ENCODE results near the gene FNDC3A.
"Not testable (repeated sequence)": the region's sequence is repeated elsewhere in the genome, so short reads cannot be mapped to it uniquely, and the experiment has no call there.

Gene FNDC3A

DNA sequence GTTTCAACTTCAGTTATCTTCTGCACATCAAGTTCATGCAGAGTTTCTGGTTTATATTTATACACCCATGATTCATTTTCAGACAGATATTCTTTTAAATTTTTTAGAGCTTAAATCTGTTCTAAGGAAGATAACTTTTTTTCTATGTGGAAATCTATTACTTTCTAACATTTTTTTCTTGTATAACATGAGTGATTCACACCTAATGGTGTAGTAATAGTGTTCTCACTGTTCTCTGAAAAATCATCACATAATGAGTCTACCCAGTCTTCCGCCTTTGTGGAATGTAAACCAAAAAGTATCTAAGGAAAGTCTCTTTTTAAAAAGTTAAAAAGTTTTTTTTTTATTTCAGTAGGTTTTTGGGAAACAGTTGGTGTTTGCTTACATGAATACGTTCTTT, 70.8 kb downstream of the FNDC3A start:
- no peak for DNase-seq

DNA sequence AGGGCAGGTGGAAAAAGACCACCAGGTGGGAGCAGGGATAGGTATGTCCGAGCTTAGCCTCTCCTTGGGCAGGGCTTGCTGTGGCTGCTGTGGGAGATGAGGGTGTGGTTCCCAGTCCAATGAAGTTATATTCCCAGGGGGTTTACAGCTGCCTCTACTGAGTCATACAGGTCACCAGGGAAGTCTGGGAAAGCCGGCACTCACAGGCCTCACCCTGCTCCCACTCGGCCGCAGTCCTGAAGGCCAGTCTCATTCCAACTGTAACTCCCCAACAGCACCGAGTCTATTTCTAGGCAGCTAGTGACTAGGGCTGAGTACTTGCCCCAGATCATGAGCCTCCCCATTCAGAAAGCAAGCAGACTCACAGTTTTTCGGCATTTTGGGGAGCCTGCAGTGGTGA, 77.1 kb downstream of the FNDC3A start:
- no peak for DNase-seq

DNA sequence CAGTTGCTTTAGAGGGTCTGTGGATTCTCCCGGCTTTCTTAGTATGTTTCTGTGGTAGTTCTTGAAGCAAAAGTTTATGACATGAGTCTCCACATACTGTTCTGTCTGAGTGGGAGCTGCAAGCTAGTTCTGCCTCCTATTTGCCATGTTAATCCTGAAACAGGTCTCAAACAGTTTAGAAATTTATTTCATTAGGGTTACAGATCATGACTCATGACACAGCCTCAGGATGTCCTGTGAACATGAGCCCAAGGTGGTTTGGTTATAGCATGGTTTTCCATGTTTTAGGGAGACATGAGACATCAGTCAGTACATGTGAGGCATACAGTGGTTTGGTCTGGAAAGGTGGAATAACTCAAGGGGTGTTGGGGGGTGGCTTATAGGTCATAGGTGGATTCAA, 77.5 kb downstream of the FNDC3A start:
- no peak for DNase-seq

DNA sequence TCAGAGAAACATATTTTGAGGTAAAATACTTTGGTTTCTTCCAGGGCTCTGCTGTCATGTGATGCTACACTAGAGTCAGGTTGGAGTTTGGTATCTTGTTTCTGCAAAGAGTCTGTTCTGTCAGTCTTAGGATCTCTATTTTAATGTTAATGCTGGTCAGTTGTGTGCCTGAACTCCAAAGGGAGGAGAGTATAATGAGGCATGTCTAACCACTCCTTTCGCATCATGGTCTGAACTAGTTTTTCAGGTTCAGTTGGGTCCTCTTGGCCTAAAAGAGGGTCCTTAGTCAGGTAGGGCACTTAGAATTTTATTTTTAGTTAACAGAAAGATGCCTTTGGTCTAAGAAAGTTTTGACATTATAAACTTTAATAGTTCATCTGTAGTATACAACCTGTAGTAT, 78.2 kb downstream of the FNDC3A start:
- DNase-seq: no peak

DNA sequence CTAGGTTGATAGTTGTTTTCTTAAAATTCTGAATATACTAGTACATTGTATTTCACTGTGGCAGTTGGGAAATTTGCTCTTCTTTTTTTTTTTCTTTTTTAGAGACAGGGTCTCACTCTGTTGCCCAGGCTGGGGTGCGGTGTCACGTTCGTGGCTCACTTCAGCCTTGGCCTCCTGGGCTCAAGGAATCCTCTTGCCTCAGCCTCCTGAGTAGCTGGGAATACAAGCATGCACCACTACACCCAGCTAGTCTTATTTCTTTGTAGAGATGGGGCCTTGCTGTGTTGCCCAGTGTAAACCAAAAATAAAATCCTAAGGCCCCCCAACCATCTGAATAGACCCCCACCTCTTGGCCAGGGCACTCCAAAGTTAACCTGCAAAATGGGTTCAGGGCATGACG, 79.3 kb downstream of the FNDC3A start:
- no peak for DNase-seq

DNA sequence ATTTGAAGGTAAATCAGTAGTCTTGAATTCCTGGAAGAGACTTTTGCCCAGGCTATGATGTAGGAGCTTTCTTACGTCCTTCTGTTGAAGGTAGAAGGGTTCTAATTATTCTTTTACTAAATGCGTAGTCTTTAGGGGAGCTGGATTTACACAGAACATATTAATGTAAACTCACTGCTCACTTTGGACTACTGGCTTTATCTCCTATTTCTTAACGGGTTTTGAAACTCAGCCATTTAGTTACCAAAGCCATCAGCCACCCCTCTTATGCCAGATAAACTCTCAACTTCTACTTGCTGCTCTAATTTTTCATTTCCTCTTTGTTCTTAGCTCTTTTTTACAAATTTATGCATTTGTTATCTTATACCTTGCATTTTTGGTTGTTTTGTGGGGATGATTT, 81.5 kb downstream of the FNDC3A start:
- no peak for DNase-seq

DNA sequence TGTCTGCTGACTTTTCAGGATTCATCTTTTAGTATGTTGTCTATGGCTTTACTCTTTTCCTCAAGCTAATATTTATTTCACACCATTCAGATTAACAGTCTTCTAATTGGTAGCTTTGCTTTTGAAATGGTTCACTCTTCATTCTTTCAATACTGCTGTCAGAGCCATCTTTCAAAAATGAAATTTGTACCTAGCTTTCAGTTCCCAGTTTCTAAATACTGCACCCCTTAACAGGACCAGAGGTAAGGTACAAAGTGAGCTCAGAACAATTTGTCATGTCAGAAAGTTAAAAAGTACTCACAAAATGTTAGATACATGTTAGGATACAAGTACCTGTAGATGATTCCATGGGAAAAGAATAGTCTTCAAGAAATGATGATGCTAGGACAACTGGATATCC, 83.0 kb downstream of the FNDC3A start:
- DNase-seq: no peak

DNA sequence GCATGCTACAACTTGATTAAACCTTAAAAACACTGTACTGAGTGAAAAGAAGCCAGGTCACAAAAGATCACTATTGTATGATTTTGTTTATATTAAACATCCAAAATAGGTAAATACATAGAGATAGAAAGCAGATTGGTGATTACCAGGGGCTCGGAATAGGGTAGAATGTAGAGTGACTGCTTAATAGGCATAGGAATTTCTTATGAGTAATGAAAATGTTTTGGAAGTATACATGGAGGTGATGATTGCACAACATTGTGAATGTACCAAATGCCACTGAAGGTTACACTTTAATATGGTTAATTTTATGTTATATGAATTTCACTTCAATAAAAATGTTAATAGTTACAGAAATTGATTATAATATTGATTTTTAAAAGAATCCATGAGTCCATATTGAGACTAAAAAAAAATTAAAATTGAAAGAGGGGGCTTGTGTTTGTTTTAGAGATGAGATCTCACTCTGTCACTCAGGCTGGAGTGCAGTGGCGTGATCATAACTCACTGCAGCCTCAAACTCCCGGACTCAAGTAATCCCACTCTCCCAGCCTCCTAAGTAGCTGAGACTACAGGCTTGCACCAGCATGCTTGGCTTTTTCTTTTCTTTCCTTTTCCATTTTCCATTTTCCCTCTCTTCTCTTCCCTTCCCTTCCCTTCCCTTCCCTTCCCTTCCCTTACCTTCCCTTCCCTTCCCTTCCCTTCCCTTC, 85.1 kb downstream of the FNDC3A start:
- DNase-seq: no peak

DNA sequence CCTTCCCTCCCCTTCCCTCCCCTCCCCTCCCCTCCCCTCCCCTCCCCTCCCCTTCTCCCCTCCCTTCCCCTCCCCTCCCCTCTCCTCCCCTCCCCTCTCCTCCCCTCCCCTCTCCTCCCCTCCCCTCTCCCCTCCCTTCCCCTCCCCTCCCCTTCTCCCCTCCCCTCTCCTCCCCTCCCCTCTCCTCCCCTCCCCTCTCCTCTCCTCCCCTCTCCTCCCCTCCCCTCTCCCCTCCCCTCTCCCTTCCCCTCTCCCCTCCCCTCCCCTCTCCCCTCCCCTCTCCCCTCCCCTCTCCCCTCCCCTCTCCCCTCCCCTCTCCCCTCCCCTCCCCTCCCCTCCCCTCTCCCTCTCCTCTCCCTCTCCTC, 85.7 kb downstream of the FNDC3A start:
- not testable (repeated sequence) for DNase-seq

DNA sequence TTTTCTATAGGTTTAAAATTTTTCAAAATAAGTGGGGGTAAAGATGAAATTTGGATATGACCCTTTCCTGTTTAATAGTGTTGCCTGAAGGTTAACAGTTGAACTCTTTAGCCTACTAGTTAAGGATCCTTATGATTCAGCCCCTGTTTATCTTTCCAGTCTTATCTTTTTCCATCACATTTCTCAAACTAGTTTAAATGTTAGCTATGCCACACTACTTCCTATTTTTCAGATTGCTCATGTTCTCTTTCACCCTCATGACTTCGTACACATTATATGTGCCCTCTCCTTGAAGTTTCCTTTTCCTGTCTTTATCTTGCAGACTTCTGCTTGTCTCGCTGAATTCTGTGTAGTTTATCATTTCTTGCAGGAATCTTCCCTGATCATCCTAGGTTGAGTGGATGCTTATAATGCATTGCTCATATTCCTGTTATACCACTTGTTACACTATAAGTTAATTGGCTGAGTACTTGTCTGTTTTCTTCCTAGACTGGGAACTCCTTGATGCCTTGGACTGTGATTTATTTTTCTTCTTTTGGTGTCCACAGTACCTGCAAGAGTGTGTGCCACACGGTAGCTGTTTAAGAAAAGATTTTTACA, 86.7 kb downstream of the FNDC3A start:
- DNase-seq: no peak

DNA sequence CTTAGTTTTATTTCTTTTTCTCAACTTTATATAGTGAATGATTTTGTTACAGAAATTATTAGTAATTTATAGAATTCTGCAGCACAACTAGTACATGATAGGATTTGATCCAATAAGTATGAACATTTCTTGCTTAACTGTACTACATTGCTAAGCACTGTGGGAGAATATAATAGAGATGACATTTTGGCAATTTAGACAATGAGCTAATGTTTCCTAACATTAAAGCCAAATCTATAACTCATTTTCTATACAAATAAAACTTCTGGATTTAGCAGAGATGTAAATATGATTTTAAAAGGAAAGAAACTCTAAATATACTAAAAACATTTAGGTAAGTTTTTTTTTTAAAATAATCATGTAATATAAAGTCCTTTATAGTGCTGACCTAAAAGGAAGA, 87.3 kb downstream of the FNDC3A start:
- DNase-seq: no peak

DNA sequence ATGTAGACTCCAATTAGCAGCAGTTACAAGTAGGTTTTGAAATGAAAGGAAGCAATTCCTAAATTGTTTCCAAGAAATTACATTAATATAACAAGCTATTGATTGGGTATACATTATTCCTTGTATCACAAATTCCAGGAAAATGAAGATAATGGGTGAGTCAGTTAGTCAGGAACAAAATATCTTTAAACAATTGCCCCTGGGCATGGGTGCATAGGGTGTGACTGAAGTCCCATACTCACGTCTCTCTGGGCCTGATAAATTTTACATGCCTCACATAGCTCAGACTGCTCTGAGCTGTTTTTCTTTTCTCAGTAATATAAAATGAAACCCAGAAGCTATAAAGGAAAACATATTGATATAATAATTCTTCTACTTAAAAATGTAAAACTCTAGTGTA, 87.8 kb downstream of the FNDC3A start:
- no peak for DNase-seq

DNA sequence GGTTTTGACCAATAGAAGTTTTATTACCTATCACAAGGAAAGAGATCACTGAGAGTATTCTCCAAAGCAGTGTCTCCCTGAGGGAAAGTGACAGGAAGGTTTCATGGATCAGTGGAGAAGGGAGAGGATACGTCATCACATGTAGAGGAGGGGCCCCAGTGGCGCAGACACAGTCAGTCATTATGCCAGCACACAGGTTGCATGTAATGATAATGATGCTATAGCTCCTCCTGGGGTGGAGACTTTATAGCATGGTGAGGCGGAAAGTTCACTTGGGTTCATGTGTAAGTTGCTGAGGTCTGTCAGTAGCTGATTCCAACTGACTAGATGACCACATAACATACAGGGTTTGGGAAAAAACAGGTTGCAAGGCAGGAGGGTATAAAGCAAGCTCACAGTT, 88.8 kb downstream of the FNDC3A start:
- DNase-seq: no peak

DNA sequence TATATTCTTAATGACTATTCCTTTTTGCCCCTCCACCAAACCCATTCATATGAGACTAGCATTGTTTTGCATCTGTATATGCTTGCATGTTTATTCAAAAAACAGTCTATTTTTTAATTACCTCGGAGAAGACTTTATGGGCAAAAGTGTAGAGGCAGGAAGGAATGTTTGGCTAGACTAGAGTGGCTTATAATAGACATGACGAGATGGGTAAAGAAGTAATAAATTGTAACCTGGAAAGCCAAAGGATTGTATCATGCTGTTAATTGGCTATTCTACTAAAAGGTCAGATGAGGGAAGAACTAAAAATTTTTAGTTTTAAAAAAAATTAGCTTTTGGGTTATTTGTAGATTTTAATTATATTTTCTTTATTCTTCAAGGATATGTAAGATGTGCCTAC, 91.1 kb downstream of the FNDC3A start:
- no peak for DNase-seq

DNA sequence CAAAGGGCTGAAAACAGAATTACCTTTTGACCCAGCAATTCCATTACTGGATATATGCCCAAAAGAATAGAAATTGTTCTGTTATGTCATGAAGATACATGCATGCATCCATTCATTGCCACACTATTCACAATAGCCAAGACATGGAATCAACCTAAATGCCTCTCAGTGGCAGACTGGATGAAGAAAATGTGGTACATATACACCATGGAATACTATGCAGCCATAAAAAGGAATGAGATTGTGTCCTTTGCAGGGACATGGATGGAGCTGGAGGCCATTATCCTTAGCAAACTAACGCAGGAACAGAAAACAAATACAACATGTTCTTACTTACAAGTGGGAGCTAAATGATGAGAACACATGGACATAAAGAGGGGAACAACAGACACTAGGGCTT, 92.8 kb downstream of the FNDC3A start:
- DNase-seq: not testable (repeated sequence)

DNA sequence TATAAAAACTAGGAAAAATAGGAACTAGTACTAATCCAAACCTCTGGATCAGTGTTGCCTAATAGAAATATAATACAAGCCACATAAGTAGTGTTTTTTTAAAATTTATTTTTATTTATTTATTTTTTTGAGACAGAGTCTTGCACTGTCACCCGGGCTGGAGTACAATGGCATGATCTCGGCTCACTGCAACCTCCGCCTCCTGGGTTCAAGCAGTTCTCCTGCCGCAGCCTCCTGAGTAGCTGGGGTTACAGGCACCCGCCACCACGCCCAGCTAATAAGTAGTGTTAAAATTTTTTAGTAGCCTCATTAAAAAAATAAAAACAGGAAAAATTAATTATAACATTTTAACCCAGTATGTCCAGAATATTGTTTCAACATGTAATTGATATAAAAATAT, 94.3 kb downstream of the FNDC3A start:
- DNase-seq: not testable (repeated sequence)

DNA sequence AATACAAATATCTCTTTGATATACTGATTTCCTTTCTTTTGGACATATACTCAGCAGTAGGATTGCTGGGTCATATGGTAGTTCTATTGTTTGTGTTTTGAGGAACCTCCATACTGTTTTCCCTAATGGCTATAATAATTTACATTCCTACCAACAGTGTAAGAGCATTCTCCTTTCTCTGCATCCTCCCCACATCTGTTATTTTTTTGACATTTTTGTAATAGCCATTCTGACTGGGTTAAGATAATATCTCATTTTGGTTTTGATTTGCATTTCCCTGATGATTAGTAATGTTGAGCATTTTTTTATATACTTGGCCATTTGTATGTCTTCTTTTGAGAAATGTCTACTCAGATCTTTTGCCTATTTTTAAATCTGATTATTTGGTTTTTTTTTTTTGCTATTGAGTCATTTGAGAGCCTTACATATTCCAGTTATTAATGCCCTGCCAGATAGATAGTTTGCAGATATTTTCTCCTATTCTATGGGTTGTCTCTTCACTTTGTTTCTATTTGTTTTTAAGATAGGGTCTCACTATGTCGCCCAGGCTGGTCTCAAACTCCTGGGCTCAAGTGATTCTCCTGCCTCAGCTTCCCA, 95.7 kb downstream of the FNDC3A start:
- DNase-seq: no peak

DNA sequence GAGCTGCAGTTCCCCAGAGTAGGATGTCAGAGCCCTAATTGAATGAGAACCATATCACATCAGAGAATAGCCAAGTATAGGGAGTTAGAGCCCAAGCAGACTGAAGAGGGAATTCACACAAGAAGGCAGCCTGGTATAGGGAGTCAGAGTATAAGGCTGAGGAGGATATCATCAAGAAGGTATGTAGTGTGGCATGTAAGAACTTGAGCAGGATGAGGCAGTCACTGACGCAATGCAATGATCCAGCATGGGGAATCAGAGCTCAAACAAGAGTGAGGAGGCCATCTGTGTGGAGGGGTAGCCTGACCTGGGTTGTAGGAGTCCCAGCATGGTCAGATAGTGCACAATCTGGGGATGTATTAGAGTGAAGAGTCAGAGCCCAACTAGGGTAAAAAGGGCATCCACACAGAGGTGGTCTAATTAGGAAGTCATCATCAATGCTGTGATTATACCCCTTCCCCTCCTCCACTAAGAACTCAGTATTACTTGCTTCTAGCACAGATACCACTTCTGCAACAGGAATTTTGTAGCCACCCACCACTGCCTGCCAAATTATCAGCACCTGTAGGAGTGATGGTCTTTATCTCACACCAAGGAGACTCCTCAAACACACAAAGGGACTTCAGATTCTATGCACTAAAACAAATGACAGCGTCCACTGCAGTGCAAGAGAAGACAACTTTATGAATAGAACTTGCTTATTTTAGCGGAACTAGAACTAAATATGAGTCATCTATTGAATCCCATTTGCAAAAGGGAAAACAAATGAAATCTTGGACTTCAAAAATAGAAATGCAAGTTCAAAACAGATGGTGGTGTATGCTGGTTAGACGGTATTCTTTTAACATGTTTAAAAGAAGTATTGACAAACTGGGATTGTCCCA, 107.2 kb downstream of the FNDC3A start:
- DNase-seq: no peak

DNA sequence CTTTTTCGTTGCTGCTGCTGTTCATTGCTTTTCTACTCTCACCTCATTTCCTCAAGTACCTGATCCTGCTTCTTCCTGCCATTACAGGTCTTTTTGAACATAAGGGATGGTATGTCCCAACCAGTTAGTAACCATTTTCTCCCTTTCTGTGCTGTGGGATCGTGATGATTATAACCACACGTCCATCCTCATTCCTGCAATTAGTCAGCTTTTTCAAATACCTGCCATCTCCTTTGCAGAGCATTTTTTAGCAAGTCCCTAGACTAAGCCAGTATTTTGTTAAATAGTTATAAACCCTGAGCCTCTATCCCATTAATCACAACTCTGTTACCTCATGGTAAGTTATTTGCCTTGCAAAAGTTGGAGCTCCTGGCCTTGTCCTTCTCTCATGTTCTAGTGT, 109.2 kb downstream of the FNDC3A start:
- no peak for DNase-seq

DNA sequence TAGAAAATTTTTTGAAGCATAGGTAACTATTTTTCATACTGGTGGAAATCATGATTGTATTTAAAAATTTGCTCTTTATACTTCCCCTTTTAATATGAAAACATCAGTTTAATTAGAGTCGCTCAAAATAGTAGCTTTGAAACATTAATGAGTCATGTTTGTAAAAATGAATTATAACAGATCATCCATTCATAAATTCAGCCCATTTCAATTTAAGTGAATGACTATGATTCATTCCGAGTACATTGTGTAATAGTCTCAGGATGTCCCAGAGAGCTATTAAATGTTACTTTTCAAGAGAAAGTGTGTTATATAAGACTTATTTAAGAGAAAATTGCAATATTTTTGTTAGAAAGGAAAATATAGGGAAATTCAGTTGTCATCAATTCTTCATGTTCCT, 111.0 kb downstream of the FNDC3A start:
- no peak for DNase-seq

DNA sequence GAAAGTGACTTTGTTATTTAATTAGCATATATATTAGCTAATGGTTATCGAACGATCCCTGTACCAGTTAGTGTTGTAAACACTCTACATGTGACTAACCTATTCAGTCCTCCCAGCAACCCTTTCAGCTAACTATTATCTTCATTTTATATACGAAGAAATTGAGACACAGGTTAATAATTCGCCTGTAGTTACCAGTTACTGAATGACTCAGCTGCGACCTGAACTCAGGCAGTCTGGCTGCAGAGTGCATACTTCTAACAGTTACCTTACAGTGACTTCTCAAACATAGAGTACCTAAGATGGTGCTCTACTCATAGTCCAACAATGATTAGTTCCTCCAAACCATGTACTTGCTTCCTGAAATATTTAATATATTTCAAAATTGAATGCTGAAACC, 117.7 kb downstream of the FNDC3A start:
- no peak for DNase-seq

DNA sequence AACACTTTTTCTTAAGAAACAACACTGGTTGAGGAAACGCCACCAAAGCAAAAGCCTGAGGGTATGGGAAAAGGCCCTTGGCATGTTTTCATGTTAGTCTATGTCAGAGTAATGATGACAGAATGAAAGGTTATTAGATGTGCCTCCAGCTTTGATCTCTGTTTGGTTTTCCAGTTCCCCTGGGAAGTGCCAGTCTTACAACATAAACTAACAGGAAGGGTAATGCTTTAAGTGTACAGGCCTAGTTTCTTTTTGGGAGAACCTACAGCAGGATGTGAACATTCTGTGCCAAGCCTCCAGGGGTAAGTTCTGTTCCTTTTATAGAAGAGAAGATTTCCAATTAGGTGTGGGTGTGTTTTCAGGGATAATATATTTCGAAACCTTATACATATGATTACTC, 121.7 kb downstream of the FNDC3A start:
- DNase-seq: no peak

DNA sequence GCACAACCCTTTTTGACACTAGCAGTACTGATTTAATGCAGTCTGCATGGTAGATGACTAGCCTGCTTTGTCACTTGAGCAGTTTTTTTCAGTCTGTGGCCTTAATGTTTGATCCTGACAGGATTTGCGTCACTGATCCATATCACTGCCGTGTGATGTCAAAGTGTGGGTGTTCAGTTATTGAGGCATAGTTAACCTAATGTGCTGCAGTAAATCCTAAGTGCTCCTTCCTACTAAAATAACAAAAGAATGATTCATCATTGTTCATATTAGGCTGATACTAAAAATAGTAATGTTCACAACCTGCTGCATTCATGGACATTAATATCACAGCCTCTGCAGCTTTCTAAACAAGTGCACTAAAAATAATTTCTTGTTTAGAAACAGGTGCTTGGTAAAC, 122.5 kb downstream of the FNDC3A start:
- peak; percentile 16 for DNase-seq
